Panc1 (cell line): ENCODE measurements around the gene LIMK2.

Experiments
- POLR2AphosphoS5 ChIP-seq: IDR thresholded peaks from 2 replicates; pipeline ENCODE4 v1.6.1; 2012; ENCODE audit warnings: mild to moderate bottlenecking, low read depth, low read length, moderate library complexity
- REST ChIP-seq, 2 experiments: IDR thresholded peaks; 2 replicates each; pipeline ENCODE4 v1.6.1; 2011 to 2012; ENCODE audit warnings: low read depth in 2 of 2, control low read depth in 1 of 2, low read length in 1 of 2, mild to moderate bottlenecking in 1 of 2, moderate library complexity in 1 of 2; ENCODE audit not compliant: insufficient read depth in 1 of 2
- SIN3A ChIP-seq: IDR thresholded peaks from 2 replicates; pipeline ENCODE4 v1.6.1; 2012; ENCODE audit warnings: low read depth, mild to moderate bottlenecking, low read length, moderate library complexity, borderline replicate concordance; ENCODE audit not compliant: insufficient read depth
- TCF7L2 ChIP-seq: IDR thresholded peaks from 2 replicates; pipeline ENCODE4 v1.6.1; 2011; ENCODE audit warnings: mild to moderate bottlenecking, low read depth, low read length, inconsistent platforms
- TF ChIP-seq, protein P1 (sequence below): fragments of 450-650 bp; IDR thresholded peaks from 2 replicates; pipeline ENCODE4 v1.5.1; 2017; ENCODE audit warnings: mild to moderate bottlenecking

GRCh38 chr22:31192513-31192912, 19.6 kb upstream of the LIMK2 start:
- TF ChIP-seq, protein P1, sequence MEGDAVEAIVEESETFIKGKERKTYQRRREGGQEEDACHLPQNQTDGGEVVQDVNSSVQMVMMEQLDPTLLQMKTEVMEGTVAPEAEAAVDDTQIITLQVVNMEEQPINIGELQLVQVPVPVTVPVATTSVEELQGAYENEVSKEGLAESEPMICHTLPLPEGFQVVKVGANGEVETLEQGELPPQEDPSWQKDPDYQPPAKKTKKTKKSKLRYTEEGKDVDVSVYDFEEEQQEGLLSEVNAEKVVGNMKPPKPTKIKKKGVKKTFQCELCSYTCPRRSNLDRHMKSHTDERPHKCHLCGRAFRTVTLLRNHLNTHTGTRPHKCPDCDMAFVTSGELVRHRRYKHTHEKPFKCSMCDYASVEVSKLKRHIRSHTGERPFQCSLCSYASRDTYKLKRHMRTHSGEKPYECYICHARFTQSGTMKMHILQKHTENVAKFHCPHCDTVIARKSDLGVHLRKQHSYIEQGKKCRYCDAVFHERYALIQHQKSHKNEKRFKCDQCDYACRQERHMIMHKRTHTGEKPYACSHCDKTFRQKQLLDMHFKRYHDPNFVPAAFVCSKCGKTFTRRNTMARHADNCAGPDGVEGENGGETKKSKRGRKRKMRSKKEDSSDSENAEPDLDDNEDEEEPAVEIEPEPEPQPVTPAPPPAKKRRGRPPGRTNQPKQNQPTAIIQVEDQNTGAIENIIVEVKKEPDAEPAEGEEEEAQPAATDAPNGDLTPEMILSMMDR: no peak
- no peak for TF ChIP-seq SIN3A
- TF ChIP-seq TCF7L2: no peak
- TF ChIP-seq POLR2AphosphoS5: no peak
- no peak for TF ChIP-seq REST (IDR thresholded peaks at IDR 0.05; ENCODE audit: insufficient read depth in 1 of 2, low read depth in 2 of 2, low read length in 1 of 2)
